Vagina (tissue), 2 donors: Measurements from ENCODE around the gene ZDHHC20. TPM values are rescaled to one million over a fixed set of nuclear protein-coding genes. Genes with fewer than 3 reads are reported as not detected.

Experiments
- DNase-seq, 2 donors: peaks; one replicate each; pipeline ENCODE4 v3.0.0-alpha.2; 2017; ENCODE audit errors: extremely low spot score in 2 of 2
- H3K27ac ChIP-seq: fragments of 200-600 bp; sonication (generic); one replicate; pipeline ENCODE4 v1.5.1; 2019
- H3K27me3 ChIP-seq: fragments of 200-600 bp; sonication (generic); one replicate; pipeline ENCODE4 v1.5.1; 2019
- H3K36me3 ChIP-seq, 2 donors: fragments of 200-600 bp; sonication (generic); one replicate each; pipeline ENCODE4 v1.5.1; 2017 to 2019
- H3K4me1 ChIP-seq: fragments of 200-600 bp; sonication (generic); one replicate; pipeline ENCODE4 v1.5.1; 2019
- H3K4me3 ChIP-seq, 2 donors: fragments of 200-600 bp; sonication (generic); 1 replicate in 1 of 2; 2 replicates in 1 of 2; pipeline ENCODE4 v1.5.1; 2016 to 2019
- H3K9me3 ChIP-seq: fragments of 200-600 bp; sonication (generic); one replicate; pipeline ENCODE4 v1.5.1; 2019
- CTCF ChIP-seq, 3 experiments: fragments of 450-650 bp in 2 of 3; fragments of 200-600 bp in 1 of 3; sonication (generic) in 1 of 3; IDR thresholded peaks; one replicate each; pipeline ENCODE4 v1.5.1; 2017 to 2019; ENCODE audit warnings: antibody characterized with exemption in 3 of 3, mild to moderate bottlenecking in 2 of 3, moderate library complexity in 2 of 3
- POLR2A ChIP-seq, 2 donors: fragments of 450-650 bp; IDR thresholded peaks; one replicate each; pipeline ENCODE4 v1.6.1; 2017; ENCODE audit warnings: antibody characterized with exemption in 2 of 2, mild to moderate bottlenecking in 2 of 2, moderate library complexity in 2 of 2
- POLR2AphosphoS5 ChIP-seq, 2 donors: sonication (generic); formaldehyde crosslinking; IDR thresholded peaks; one replicate each; pipeline ENCODE4 v1.9.0; 2017; ENCODE audit warnings: antibody characterized with exemption in 2 of 2, mild to moderate bottlenecking in 2 of 2, low read depth in 1 of 2; ENCODE audit not compliant: insufficient read depth in 1 of 2
- intact Hi-C: fragments of 100-400 bp; cut with DNase I; formaldehyde crosslinking; loops from one replicate; pipeline ENCODE4 v1.15.1; 2023
- total RNA-seq: library from RNA; depleted of rRNA; stranded (reverse); fragments of >200 nt; gene quantifications from one replicate; pipeline ENCODE4 v1.2.3, GENCODE V29; 2016

The ZDHHC20 gene
- total RNA-seq, 1 donor from 2014 or later: 54.8 TPM

- no peak overlapping the region for H3K27ac ChIP-seq
- H3K36me3 ChIP-seq: no peaks in the 10 kb centered on the region
- no peaks in the 10 kb centered on the region for H3K9me3 ChIP-seq
- peaks cover 14% of the 10 kb centered on the region for H3K4me1 ChIP-seq
- no peak for TF ChIP-seq POLR2AphosphoS5 (IDR thresholded peaks at IDR 0.05; ENCODE audit: insufficient read depth in 1 of 2, low read depth in 1 of 2)
- TF ChIP-seq CTCF (IDR thresholded peaks at IDR 0.05): no peak
- TF ChIP-seq POLR2A (IDR thresholded peaks at IDR 0.05): no peak
- intact Hi-C loops: no loop called here
- H3K27me3 ChIP-seq: no peaks in the 10 kb centered on the region
- H3K4me3 ChIP-seq: no peak overlapping the region
- DNase-seq: no peak
Measured at GRCh38 chr13:21436582-21436981, 22.5 kb downstream of the ZDHHC20 start.

DNA sequence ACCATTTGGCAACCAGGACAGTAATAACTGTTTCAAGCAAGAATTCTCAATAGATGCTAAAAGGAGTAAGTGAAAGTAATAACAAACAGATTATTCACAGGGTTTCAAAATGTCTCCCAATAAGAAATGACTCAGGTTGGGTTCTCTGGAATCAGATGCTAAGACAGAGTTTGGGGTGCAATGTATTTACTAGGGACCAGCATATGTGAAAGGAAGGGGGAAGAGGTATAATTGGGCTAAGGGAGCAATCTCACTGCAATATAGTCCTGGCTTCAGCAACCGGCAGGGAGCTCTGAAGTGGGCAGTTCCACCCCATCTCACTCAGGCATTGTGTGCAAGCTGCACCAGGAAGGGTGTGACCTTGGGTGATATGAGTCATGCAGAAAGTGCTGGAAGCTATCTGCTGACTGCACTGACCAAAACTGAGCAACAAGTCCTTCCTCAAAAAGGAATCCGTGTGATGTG, 23.4 kb downstream of the ZDHHC20 start:
- Histone ChIP-seq H3K9me3 (no peaks in the 10 kb centered on the region), H3K4me1 (peaks cover 14% of the 10 kb centered on the region), H3K4me3 (no peak overlapping the region), H3K27ac (peak overlapping the region; percentile 11), H3K27me3 (no peaks in the 10 kb centered on the region), H3K36me3 (no peaks in the 10 kb centered on the region)
- DNase-seq: no peak
- TF ChIP-seq CTCF (IDR thresholded peaks at IDR 0.05) (no peak), POLR2AphosphoS5 (IDR thresholded peaks at IDR 0.05; ENCODE audit: insufficient read depth in 1 of 2, low read depth in 1 of 2) (peak in 1 of 2 donors; percentile 76), POLR2A (IDR thresholded peaks at IDR 0.05) (no peak)
- intact Hi-C loops: no loop called here

- DNase-seq: no peak
- H3K27ac ChIP-seq: peak overlapping the region; percentile 11
- H3K27me3 ChIP-seq: no peaks in the 10 kb centered on the region
- H3K4me3 ChIP-seq: no peak overlapping the region
- H3K4me1 ChIP-seq: peaks cover 14% of the 10 kb centered on the region
- no peaks in the 10 kb centered on the region for H3K36me3 ChIP-seq
- intact Hi-C loops: no loop called here
- TF ChIP-seq POLR2AphosphoS5 (IDR thresholded peaks at IDR 0.05; ENCODE audit: insufficient read depth in 1 of 2, low read depth in 1 of 2): no peak
- no peak for TF ChIP-seq POLR2A (IDR thresholded peaks at IDR 0.05)
- no peak for TF ChIP-seq CTCF (IDR thresholded peaks at IDR 0.05)
- H3K9me3 ChIP-seq: no peaks in the 10 kb centered on the region
Measured at GRCh38 chr13:21435231-21435630, 23.9 kb downstream of the ZDHHC20 start.

DNA sequence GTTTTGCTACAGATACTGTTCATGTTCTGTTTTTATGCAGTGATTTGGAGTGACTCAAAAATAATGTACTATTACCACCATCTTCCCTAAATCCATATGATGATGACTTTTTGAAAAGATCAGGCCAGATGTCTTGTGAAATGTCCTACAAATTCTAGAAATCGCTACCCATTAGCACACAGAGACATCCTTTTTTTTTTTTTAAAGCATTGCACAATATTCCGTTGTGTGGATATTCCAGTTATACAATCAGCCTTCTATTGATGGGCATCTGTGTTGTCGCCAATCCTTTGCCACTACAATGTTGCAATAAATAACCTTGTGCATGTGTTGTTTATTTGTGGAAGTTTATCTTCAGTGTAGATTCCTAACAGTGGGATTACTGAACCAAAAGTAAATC, 24.5 kb downstream of the ZDHHC20 start:
- intact Hi-C loops: loop anchor here (5.0 kb wide), 1 partner anchor 1778 kb away; no protein-coding TSS in a partner anchor
- DNase-seq: no peak
- Histone ChIP-seq H3K9me3 (no peaks in the 10 kb centered on the region), H3K27ac (no peak overlapping the region), H3K4me1 (peaks cover 14% of the 10 kb centered on the region), H3K27me3 (no peaks in the 10 kb centered on the region), H3K36me3 (no peaks in the 10 kb centered on the region), H3K4me3 (no peak overlapping the region)
- TF ChIP-seq POLR2A (IDR thresholded peaks at IDR 0.05): no peak
- TF ChIP-seq POLR2AphosphoS5 (IDR thresholded peaks at IDR 0.05; ENCODE audit: insufficient read depth in 1 of 2, low read depth in 1 of 2): peak in 1 of 2 donors; percentile 25

- Histone ChIP-seq H3K4me1 (no peaks in the 10 kb centered on the region), H3K9me3 (no peaks in the 10 kb centered on the region), H3K4me3 (no peak overlapping the region), H3K27ac (no peak overlapping the region), H3K36me3 (no peaks in the 10 kb centered on the region), H3K27me3 (no peaks in the 10 kb centered on the region)
- intact Hi-C loops: no loop called here
- DNase-seq: no peak
- no peak for TF ChIP-seq POLR2A (IDR thresholded peaks at IDR 0.05)
- TF ChIP-seq CTCF (IDR thresholded peaks at IDR 0.05): no peak
- no peak for TF ChIP-seq POLR2AphosphoS5 (IDR thresholded peaks at IDR 0.05; ENCODE audit: insufficient read depth in 1 of 2, low read depth in 1 of 2)
Measured at GRCh38 chr13:21429211-21429610, 29.9 kb downstream of the ZDHHC20 start.
